ENCODE results near the gene GPRC5A.

The GPRC5A gene

DNA sequence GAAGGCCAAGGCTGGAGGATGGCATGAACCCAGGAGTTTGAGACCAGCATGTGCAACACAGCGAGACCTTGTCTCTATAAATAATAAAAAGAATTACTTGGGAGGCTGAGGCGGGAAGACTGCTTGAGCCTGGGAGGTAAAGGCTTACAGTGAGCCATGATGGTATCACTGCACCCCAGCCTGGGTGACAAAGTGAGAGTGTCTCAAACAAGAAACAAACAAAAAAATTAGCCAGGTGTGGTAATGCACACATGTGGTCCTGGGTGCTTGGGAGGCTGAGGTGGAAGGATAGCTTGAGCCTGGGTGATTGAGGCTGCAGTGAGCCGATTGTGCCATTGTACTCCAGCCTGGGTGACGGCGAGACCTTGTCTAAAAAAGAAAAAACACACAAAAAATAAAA is 1.7 kb upstream of the GPRC5A start:
- TF ChIP-seq, protein P1, sequence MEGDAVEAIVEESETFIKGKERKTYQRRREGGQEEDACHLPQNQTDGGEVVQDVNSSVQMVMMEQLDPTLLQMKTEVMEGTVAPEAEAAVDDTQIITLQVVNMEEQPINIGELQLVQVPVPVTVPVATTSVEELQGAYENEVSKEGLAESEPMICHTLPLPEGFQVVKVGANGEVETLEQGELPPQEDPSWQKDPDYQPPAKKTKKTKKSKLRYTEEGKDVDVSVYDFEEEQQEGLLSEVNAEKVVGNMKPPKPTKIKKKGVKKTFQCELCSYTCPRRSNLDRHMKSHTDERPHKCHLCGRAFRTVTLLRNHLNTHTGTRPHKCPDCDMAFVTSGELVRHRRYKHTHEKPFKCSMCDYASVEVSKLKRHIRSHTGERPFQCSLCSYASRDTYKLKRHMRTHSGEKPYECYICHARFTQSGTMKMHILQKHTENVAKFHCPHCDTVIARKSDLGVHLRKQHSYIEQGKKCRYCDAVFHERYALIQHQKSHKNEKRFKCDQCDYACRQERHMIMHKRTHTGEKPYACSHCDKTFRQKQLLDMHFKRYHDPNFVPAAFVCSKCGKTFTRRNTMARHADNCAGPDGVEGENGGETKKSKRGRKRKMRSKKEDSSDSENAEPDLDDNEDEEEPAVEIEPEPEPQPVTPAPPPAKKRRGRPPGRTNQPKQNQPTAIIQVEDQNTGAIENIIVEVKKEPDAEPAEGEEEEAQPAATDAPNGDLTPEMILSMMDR (IDR thresholded peaks at IDR 0.05; ENCODE audit: low read depth, low read length): no peak
- TF ChIP-seq EZH2phosphoT487 (IDR thresholded peaks at IDR 0.05; ENCODE audit: low read depth): no peak
- Histone ChIP-seq H3K9me3 (ENCODE audit: insufficient read depth, low read length) (no peaks in the 10 kb centered on the region), H3K4me3 (ENCODE audit: low read length) (no peak overlapping the region), H3K27ac (ENCODE audit: low read length) (no peak overlapping the region), H4K20me1 (ENCODE audit: insufficient read depth, low read length) (no peaks in the 10 kb centered on the region), H3K79me2 (ENCODE audit: low read length) (no peaks in the 10 kb centered on the region), H3K27me3 (ENCODE audit: low read depth, low read length) (peaks cover 56% of the 10 kb centered on the region), H2AFZ (ENCODE audit: low read depth, low read length) (no peak overlapping the region), H3K4me2 (ENCODE audit: low read length) (no peak overlapping the region), H3K9ac (ENCODE audit: low read length) (no peak overlapping the region), H3K36me3 (replicated peaks; ENCODE audit: low read depth, low read length) (no peaks in the 10 kb centered on the region), H3K4me1 (ENCODE audit: low read length) (no peaks in the 10 kb centered on the region)

DNA sequence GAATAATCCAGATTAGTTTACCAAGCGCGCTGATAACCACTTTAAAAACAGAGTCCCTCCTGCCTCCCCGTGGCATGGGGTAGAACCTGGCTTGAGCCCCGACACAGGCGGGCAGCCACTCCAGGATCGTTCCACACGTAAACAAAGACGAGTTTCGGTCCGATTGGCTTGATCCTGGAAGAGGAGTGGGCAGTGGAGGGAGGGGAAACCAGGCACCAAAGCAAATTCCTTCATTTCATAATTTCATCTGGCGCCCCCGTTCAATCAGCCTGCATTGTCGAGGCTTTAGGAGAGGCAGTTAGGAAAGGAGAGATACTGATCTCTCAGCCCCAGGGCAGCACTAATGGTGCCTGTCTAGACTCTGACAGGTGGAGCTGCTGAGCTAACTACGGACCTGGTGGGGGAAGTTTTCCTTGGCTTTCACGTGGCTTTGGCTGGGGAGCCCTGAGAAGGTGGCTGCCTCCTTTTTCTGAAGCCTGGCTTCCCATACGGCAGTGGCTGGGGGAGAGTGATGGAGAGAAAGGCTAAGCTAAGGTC is 751 bp upstream of the GPRC5A start:
- no peak overlapping the region for H2AFZ ChIP-seq (ENCODE audit: low read depth, low read length)
- no peak overlapping the region for H3K27ac ChIP-seq (ENCODE audit: low read length)
- no peaks in the 10 kb centered on the region for H3K36me3 ChIP-seq (replicated peaks; ENCODE audit: low read depth, low read length)
- no peak overlapping the region for H3K4me2 ChIP-seq (ENCODE audit: low read length)
- H3K4me3 ChIP-seq (ENCODE audit: low read length): no peak overlapping the region
- TF ChIP-seq, protein P1 (IDR thresholded peaks at IDR 0.05; ENCODE audit: low read depth, low read length): no peak
- no peak for TF ChIP-seq EZH2phosphoT487 (IDR thresholded peaks at IDR 0.05; ENCODE audit: low read depth)
- H3K4me1 ChIP-seq (ENCODE audit: low read length): no peaks in the 10 kb centered on the region
- H3K27me3 ChIP-seq (ENCODE audit: low read depth, low read length): peaks cover 56% of the 10 kb centered on the region
- no peak overlapping the region for H3K9ac ChIP-seq (ENCODE audit: low read length)
- H4K20me1 ChIP-seq (ENCODE audit: insufficient read depth, low read length): no peaks in the 10 kb centered on the region
- H3K9me3 ChIP-seq (ENCODE audit: insufficient read depth, low read length): no peaks in the 10 kb centered on the region
- H3K79me2 ChIP-seq (ENCODE audit: low read length): no peaks in the 10 kb centered on the region

DNA sequence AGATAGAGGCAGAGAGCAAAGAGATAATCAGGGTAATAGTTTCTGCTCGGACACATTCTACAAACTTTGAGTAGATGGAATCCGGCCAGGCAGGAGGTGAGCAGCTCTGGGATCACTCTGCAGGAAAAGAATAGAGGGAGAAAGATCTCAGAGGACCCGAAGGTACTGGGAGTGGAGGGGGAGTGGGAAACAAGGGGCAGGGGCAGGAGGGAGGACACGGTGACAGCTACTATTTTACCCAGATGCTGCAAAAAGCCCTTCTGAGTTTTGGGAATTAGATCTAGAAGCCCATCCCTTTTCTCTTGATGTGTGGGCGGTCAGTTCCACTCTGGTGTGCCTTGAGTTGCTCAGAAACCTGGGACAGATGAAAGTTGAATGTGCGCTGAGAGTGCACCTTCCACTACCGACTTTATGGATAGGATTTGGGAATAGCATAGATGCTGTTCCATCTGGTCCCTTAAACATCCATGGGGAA is 556 bp downstream of the GPRC5A start:
- Histone ChIP-seq H3K79me2 (ENCODE audit: low read length) (no peaks in the 10 kb centered on the region), H3K4me3 (ENCODE audit: low read length) (no peak overlapping the region), H3K27ac (ENCODE audit: low read length) (no peak overlapping the region), H3K9me3 (ENCODE audit: insufficient read depth, low read length) (no peaks in the 10 kb centered on the region), H3K9ac (ENCODE audit: low read length) (no peak overlapping the region), H3K27me3 (ENCODE audit: low read depth, low read length) (peaks cover 66% of the 10 kb centered on the region), H4K20me1 (ENCODE audit: insufficient read depth, low read length) (no peaks in the 10 kb centered on the region), H3K4me1 (ENCODE audit: low read length) (no peaks in the 10 kb centered on the region), H3K4me2 (ENCODE audit: low read length) (no peak overlapping the region), H2AFZ (ENCODE audit: low read depth, low read length) (no peak overlapping the region), H3K36me3 (replicated peaks; ENCODE audit: low read depth, low read length) (no peaks in the 10 kb centered on the region)
- no peak for TF ChIP-seq EZH2phosphoT487 (IDR thresholded peaks at IDR 0.05; ENCODE audit: low read depth)
- TF ChIP-seq, protein P1 (IDR thresholded peaks at IDR 0.05; ENCODE audit: low read depth, low read length): no peak

DNA sequence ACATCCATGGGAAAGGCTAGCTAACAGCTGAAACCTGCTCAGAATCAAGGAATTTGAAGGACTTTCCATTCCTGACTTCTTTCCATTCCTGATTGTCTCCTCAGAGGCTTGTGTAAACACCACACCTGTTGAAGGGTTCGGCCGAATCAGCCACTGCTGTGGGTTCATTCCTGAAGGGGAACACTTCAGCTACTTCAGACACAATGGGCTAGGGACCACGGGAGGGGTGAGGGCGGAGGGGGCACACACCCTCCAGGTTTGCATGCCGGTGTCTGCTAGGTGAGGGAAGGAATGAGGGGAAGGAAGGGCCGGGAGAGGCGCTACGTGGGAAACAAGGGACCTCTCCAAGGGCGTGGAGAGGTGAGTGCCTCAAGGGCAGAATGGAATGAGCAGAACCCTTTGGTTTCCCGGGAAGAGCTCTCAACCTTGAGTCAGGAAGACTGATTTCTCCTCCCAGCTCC is 1.3 kb downstream of the GPRC5A start:
- Histone ChIP-seq H4K20me1 (ENCODE audit: insufficient read depth, low read length) (no peaks in the 10 kb centered on the region), H2AFZ (ENCODE audit: low read depth, low read length) (no peak overlapping the region), H3K9me3 (ENCODE audit: insufficient read depth, low read length) (no peaks in the 10 kb centered on the region), H3K36me3 (replicated peaks; ENCODE audit: low read depth, low read length) (no peaks in the 10 kb centered on the region), H3K4me2 (ENCODE audit: low read length) (no peak overlapping the region), H3K9ac (ENCODE audit: low read length) (no peak overlapping the region), H3K4me3 (ENCODE audit: low read length) (no peak overlapping the region), H3K27ac (ENCODE audit: low read length) (no peak overlapping the region), H3K79me2 (ENCODE audit: low read length) (no peaks in the 10 kb centered on the region), H3K27me3 (ENCODE audit: low read depth, low read length) (peaks cover 66% of the 10 kb centered on the region), H3K4me1 (ENCODE audit: low read length) (no peaks in the 10 kb centered on the region)
- TF ChIP-seq EZH2phosphoT487 (IDR thresholded peaks at IDR 0.05; ENCODE audit: low read depth): no peak
- TF ChIP-seq, protein P1 (IDR thresholded peaks at IDR 0.05; ENCODE audit: low read depth, low read length): no peak
